ENCODE data around the gene PKMYT1.

Gene PKMYT1

DNA sequence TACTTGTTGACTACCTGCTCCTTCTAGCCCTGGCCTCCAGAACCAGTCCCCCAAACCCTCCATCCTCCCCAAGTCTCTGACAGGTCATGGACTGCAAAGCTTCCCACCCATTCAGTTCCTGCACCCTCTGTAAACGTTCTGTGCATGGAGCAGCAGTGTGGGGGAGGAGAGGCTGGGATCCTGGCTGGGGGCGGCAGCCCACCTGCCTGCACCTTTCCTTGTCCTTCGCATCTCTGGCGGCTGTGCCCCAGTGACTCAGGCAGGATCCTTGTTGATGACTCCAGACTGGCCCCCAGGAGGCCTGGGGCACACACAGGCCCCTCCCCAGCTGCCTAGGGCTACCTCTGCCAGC lies 1.6 kb upstream of the PKMYT1 start:
- Histone ChIP-seq H2AFZ (ENCODE audit: low read depth, low read length, severe bottlenecking) (no peak overlapping the region), H3K9me2 (replicated peaks; ENCODE audit: insufficient read depth, low read length) (no peaks in the 10 kb centered on the region), H3K9ac (ENCODE audit: low read length) (no peak overlapping the region)

DNA sequence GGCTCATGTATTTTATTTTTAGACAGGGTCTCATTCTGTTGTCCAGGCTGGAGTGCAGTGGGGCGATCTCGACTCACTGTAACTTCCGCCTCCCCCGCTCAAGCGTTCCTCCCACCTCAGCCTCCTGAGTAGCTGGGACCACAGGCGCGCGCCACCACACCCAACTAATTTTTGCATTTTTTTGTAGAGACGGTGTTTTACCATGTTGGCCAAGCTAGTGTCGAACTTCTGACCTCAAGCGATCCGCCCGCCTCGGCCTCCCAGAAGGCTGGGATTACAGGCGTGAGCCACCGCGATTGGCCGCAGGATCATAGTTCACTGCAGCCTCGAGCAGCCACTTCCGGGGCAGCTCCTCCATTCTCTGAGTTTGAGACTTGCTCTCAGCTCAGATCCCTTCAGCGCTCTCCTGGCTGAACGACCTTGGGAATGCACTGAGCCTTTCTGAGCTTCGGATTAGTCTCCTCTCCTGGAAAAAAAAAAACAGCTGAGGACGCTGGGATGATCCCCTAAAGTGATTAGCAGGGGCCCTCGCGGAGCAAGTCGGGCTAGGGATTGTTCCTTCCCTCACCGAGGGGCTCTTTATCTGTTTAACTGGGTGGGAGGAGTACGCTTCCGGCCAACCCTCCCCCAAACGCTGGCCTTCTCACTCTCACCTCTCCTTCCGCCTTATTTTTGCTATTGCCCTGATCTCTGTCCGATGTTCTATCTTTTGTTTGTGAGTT lies 1.1 kb upstream of the PKMYT1 start:
- no peaks in the 10 kb centered on the region for H3K36me3 ChIP-seq (ENCODE audit: low read length)
- H2AFZ ChIP-seq (ENCODE audit: low read depth, low read length, severe bottlenecking), result no peak overlapping the region
- no peak overlapping the region for H3K27ac ChIP-seq (ENCODE audit: low read depth, low read length)
- H3K9me2 ChIP-seq (replicated peaks; ENCODE audit: insufficient read depth, low read length), result no peaks in the 10 kb centered on the region
- H4K20me1 ChIP-seq (ENCODE audit: low read depth, low read length), result no peaks in the 10 kb centered on the region
- H3F3A ChIP-seq (ENCODE audit: insufficient read depth), result peaks cover 18% of the 10 kb centered on the region
- TF ChIP-seq, protein P1, sequence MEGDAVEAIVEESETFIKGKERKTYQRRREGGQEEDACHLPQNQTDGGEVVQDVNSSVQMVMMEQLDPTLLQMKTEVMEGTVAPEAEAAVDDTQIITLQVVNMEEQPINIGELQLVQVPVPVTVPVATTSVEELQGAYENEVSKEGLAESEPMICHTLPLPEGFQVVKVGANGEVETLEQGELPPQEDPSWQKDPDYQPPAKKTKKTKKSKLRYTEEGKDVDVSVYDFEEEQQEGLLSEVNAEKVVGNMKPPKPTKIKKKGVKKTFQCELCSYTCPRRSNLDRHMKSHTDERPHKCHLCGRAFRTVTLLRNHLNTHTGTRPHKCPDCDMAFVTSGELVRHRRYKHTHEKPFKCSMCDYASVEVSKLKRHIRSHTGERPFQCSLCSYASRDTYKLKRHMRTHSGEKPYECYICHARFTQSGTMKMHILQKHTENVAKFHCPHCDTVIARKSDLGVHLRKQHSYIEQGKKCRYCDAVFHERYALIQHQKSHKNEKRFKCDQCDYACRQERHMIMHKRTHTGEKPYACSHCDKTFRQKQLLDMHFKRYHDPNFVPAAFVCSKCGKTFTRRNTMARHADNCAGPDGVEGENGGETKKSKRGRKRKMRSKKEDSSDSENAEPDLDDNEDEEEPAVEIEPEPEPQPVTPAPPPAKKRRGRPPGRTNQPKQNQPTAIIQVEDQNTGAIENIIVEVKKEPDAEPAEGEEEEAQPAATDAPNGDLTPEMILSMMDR (IDR thresholded peaks at IDR 0.05; ENCODE audit: insufficient read depth, low read length, poor library complexity, severe bottlenecking), result no peak
- TF ChIP-seq EZH2phosphoT487 (conservative IDR thresholded peaks at IDR 0.05; ENCODE audit: low read length), result no peak
- peaks cover 23% of the 10 kb centered on the region for H3K79me2 ChIP-seq (ENCODE audit: insufficient read depth, low read length)
- no peaks in the 10 kb centered on the region for H3K27me3 ChIP-seq (ENCODE audit: low read length)
- H3K4me3 ChIP-seq (ENCODE audit: insufficient read depth, low read length, poor library complexity, severe bottlenecking), result peak overlapping the region; percentile 83
- no peaks in the 10 kb centered on the region for H3K9me3 ChIP-seq (ENCODE audit: insufficient read depth, low read length)
- peak overlapping the region; percentile 90 for H3K9ac ChIP-seq (ENCODE audit: low read length)
- peak overlapping the region; percentile 76 for H3K4me2 ChIP-seq (ENCODE audit: low read depth, low read length, poor library complexity, severe bottlenecking)

More for the DNA sequence above, 1.6 kb upstream of the PKMYT1 start:
- Histone ChIP-seq H3F3A (ENCODE audit: insufficient read depth) (peaks cover 18% of the 10 kb centered on the region), H3K4me2 (ENCODE audit: low read depth, low read length, poor library complexity, severe bottlenecking) (no peak overlapping the region), H3K4me3 (ENCODE audit: insufficient read depth, low read length, poor library complexity, severe bottlenecking) (no peak overlapping the region), H3K9me3 (ENCODE audit: insufficient read depth, low read length) (no peaks in the 10 kb centered on the region), H3K27me3 (ENCODE audit: low read length) (no peaks in the 10 kb centered on the region), H3K27ac (ENCODE audit: low read depth, low read length) (peak overlapping the region; percentile 84; the same call in 1 of the 2 replicates), H4K20me1 (ENCODE audit: low read depth, low read length) (no peaks in the 10 kb centered on the region), H3K79me2 (ENCODE audit: insufficient read depth, low read length) (peaks cover 23% of the 10 kb centered on the region), H3K36me3 (ENCODE audit: low read length) (no peaks in the 10 kb centered on the region)
- TF ChIP-seq, protein P1 (IDR thresholded peaks at IDR 0.05; ENCODE audit: insufficient read depth, low read length, poor library complexity, severe bottlenecking), result no peak
- no peak for TF ChIP-seq EZH2phosphoT487 (conservative IDR thresholded peaks at IDR 0.05; ENCODE audit: low read length)

DNA sequence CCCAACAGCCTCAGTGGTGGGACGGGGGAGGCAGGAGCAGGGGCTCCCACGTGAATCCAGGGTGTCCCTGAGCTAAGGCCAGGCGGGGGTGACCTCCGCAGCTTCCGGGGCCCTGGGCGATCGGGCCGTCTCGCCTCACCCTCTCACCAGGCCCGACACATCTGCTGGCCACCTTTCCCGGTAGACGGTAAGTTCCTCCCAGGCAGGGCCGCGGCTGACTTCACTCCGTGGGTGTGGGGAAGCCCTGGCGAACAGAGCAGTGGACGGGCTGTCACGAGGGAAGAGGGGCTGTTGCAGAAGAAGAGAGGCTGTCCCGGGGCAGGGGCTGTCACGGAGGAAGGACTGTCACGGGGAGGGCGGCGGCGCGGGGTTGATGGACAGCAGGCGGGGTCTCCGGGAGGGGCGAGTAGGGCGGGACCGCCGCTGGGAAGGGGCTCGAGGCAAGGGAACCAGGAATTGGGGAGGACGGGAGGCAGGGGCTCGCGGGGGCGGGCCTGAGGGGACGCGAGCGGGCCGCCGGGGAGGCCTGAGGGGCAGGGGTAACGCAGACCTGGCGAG lies 498 bp downstream of the PKMYT1 start:
- Histone ChIP-seq H3K9ac (ENCODE audit: low read length) (peak overlapping the region; percentile 90), H3K79me2 (ENCODE audit: insufficient read depth, low read length) (peaks cover 23% of the 10 kb centered on the region), H3K4me2 (ENCODE audit: low read depth, low read length, poor library complexity, severe bottlenecking) (peak overlapping the region; percentile 59), H3K36me3 (ENCODE audit: low read length) (no peaks in the 10 kb centered on the region), H3K9me3 (ENCODE audit: insufficient read depth, low read length) (no peaks in the 10 kb centered on the region), H3K27ac (ENCODE audit: low read depth, low read length) (peak overlapping the region; percentile 80), H2AFZ (ENCODE audit: low read depth, low read length, severe bottlenecking) (peak overlapping the region; percentile 21), H3K27me3 (ENCODE audit: low read length) (no peaks in the 10 kb centered on the region), H3F3A (ENCODE audit: insufficient read depth) (peaks cover 21% of the 10 kb centered on the region), H4K20me1 (ENCODE audit: low read depth, low read length) (no peaks in the 10 kb centered on the region), H3K4me3 (ENCODE audit: insufficient read depth, low read length, poor library complexity, severe bottlenecking) (peak overlapping the region; percentile 83), H3K9me2 (replicated peaks; ENCODE audit: insufficient read depth, low read length) (no peaks in the 10 kb centered on the region)
- TF ChIP-seq, protein P1 (IDR thresholded peaks at IDR 0.05; ENCODE audit: insufficient read depth, low read length, poor library complexity, severe bottlenecking), result no peak
- TF ChIP-seq EZH2phosphoT487 (conservative IDR thresholded peaks at IDR 0.05; ENCODE audit: low read length), result no peak
